Activated naive CD4-positive, alpha-beta T cell treated with anti-CD3 and anti-CD28 coated beads, Interleukin-2, amount 10 ng/mL, durations not matched to agents 7 days and 5 days (primary cell): ENCODE measurements around the gene HS3ST6.
"Not testable (repeated sequence)": the region's sequence is repeated elsewhere in the genome, so short reads cannot be mapped to it uniquely, and the experiment has no call there.

Source experiments
- CTCF ChIA-PET: fragments of 350-600 bp; sonication (Branson Sonifier 250); formaldehyde crosslinking; loops from one replicate; lab custom pipeline; 2021; ENCODE audit warnings: antibody characterized with exemption; lab: Charles Lee
- DNase-seq: peaks from one replicate; pipeline ENCODE4 v3.0.0-alpha.2; 2020
- H3K27ac Mint-ChIP-seq: one replicate; pipeline ENCODE4 v1.8.0; 2021; ENCODE audit warnings: mild to moderate bottlenecking, moderate library complexity, mixed read lengths
- H3K27me3 Mint-ChIP-seq: one replicate; pipeline ENCODE4 v1.8.0; 2021; ENCODE audit warnings: mild to moderate bottlenecking, mixed read lengths
- H3K36me3 Mint-ChIP-seq: one replicate; pipeline ENCODE4 v1.8.0; 2021; ENCODE audit warnings: mixed read lengths
- H3K4me1 Mint-ChIP-seq: one replicate; pipeline ENCODE4 v1.8.0; 2021; ENCODE audit warnings: mixed read lengths
- H3K4me3 Mint-ChIP-seq: one replicate; pipeline ENCODE4 v1.8.0; 2021; ENCODE audit warnings: mild to moderate bottlenecking, moderate library complexity, mixed read lengths
- H3K9me3 Mint-ChIP-seq: one replicate; pipeline ENCODE4 v1.8.0; 2021; ENCODE audit warnings: mixed read lengths

Gene HS3ST6

GRCh38 chr16:1899641-1900451, 18.4 kb downstream of the HS3ST6 start:
- H3K27ac Mint-ChIP-seq: no peak overlapping the region
- no peak overlapping the region for H3K4me3 Mint-ChIP-seq
- no peak for DNase-seq
- no peaks in the 10 kb centered on the region for H3K4me1 Mint-ChIP-seq
- CTCF ChIA-PET: no interaction called here
- no peaks in the 10 kb centered on the region for H3K36me3 Mint-ChIP-seq
- no peaks in the 10 kb centered on the region for H3K9me3 Mint-ChIP-seq
- peaks cover 18% of the 10 kb centered on the region for H3K27me3 Mint-ChIP-seq

DNA sequence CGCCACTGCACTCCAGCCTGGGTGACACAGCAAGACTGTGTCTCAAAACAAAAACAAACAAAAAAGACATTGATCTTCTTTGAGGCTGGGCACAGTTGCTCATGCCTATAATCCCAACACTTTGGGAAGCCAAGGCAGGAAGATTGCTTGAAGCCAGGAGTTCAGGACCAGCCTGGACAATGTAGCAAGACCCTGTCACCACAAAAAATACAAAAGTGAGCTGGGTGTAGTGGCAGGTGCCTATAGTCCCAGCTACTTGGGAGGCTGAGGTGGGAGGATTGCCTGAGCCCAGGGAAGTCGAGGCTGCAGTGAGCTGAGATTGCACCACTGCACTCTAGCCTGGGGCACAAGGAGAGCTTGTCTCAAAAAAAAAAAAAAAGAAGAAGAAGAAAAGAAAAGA, 20.5 kb downstream of the HS3ST6 start:
- peaks cover 13% of the 10 kb centered on the region for H3K27me3 Mint-ChIP-seq
- H3K4me3 Mint-ChIP-seq, H3K4me1 Mint-ChIP-seq, DNase-seq, H3K27ac Mint-ChIP-seq, H3K9me3 Mint-ChIP-seq, H3K36me3 Mint-ChIP-seq, CTCF ChIA-PET: not testable (repeated sequence)

- Mint-ChIP-seq H3K36me3 (no peaks in the 10 kb centered on the region), H3K4me3 (no peak overlapping the region), H3K27me3 (peaks cover 23% of the 10 kb centered on the region), H3K9me3 (no peaks in the 10 kb centered on the region), H3K27ac (no peak overlapping the region), H3K4me1 (no peaks in the 10 kb centered on the region)
- no peak for DNase-seq
- CTCF ChIA-PET: no interaction called here
Measured at GRCh38 chr16:1895949-1896675, 22.1 kb downstream of the HS3ST6 start.

GRCh38 chr16:1895068-1895467, 23.1 kb downstream of the HS3ST6 start:
- H3K27me3 Mint-ChIP-seq: peaks cover 24% of the 10 kb centered on the region
- no peaks in the 10 kb centered on the region for H3K9me3 Mint-ChIP-seq
- H3K27ac Mint-ChIP-seq: no peak overlapping the region
- H3K4me1 Mint-ChIP-seq: no peaks in the 10 kb centered on the region
- CTCF ChIA-PET: interaction anchor here (0.8 kb wide), 1 partner anchor 34 kb away, joined by 3 read pairs; no protein-coding TSS in a partner anchor
- no peak overlapping the region for H3K4me3 Mint-ChIP-seq
- no peaks in the 10 kb centered on the region for H3K36me3 Mint-ChIP-seq
- DNase-seq: no peak

DNA sequence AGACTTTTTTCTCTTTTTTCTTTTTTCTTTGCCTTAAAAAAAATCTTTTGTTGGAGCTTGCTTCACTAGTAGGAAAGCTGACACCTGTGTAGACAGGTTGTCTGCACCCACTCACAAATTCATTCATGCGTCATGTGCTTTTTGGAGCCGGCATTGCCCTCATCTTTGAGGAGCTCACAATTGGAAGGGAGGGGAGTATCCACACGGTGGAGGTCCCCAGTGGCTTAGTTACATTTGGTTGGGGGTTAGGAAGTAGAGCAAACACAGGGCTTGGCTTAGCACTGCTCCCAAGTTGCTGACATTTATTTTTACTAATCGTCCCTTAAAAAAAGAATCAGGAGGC, 27.5 kb downstream of the HS3ST6 start:
- peaks cover 28% of the 10 kb centered on the region for H3K27me3 Mint-ChIP-seq

GRCh38 chr16:1890024-1890707, 28.0 kb downstream of the HS3ST6 start:
- Mint-ChIP-seq H3K27ac (no peak overlapping the region), H3K27me3 (peaks cover 28% of the 10 kb centered on the region), H3K4me1 (no peaks in the 10 kb centered on the region), H3K4me3 (no peak overlapping the region), H3K36me3 (no peaks in the 10 kb centered on the region), H3K9me3 (no peaks in the 10 kb centered on the region)
- CTCF ChIA-PET: no interaction called here
- DNase-seq: no peak

More for the DNA sequence above, 27.5 kb downstream of the HS3ST6 start:
- Mint-ChIP-seq H3K27ac (no peak overlapping the region), H3K4me3 (no peak overlapping the region), H3K36me3 (no peaks in the 10 kb centered on the region), H3K4me1 (no peaks in the 10 kb centered on the region), H3K9me3 (no peaks in the 10 kb centered on the region)
- no peak for DNase-seq
- CTCF ChIA-PET: no interaction called here

GRCh38 chr16:1887711-1888354, 30.4 kb downstream of the HS3ST6 start:
- no peak for DNase-seq
- H3K9me3 Mint-ChIP-seq: no peaks in the 10 kb centered on the region
- no peaks in the 10 kb centered on the region for H3K36me3 Mint-ChIP-seq
- H3K27ac Mint-ChIP-seq: no peak overlapping the region
- H3K4me1 Mint-ChIP-seq: no peaks in the 10 kb centered on the region
- CTCF ChIA-PET: no interaction called here
- no peak overlapping the region for H3K4me3 Mint-ChIP-seq
- H3K27me3 Mint-ChIP-seq: peaks cover 27% of the 10 kb centered on the region

DNA sequence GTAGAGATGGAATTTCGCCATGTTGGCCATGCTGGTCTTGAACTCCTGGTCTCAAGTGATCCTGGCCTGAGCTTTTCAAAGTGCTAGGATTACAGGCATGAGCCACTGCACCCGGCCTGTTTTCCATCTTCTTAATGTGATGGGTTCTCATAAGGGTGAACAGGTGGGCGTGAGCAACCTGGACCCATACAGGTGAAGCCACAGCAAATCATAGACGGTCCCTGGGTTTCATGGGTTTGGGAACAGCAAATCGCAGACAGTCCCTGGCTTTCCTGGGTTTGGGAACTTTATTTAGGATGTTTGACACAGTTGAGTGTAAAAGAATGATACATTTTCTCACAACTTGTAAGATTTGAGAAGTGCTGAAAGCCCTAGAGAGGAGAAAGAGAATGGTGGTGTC, 33.3 kb downstream of the HS3ST6 start:
- H3K9me3 Mint-ChIP-seq: no peaks in the 10 kb centered on the region
- CTCF ChIA-PET: interaction anchor here (1.3 kb wide), 1 partner anchor 43 kb away, joined by 3 read pairs; no protein-coding TSS in a partner anchor
- no peak overlapping the region for H3K27ac Mint-ChIP-seq
- peaks cover 15% of the 10 kb centered on the region for H3K27me3 Mint-ChIP-seq
- H3K36me3 Mint-ChIP-seq: no peaks in the 10 kb centered on the region
- H3K4me3 Mint-ChIP-seq: no peak overlapping the region
- no peaks in the 10 kb centered on the region for H3K4me1 Mint-ChIP-seq
- DNase-seq: no peak

- Mint-ChIP-seq H3K27me3 (peaks cover 19% of the 10 kb centered on the region), H3K9me3 (no peaks in the 10 kb centered on the region)
Measured at GRCh38 chr16:1884155-1884760, 34.0 kb downstream of the HS3ST6 start.

GRCh38 chr16:1881172-1881571, 37.0 kb downstream of the HS3ST6 start:
- not testable (repeated sequence) for H3K9me3 Mint-ChIP-seq, DNase-seq
- CTCF ChIA-PET: interaction anchor here (0.6 kb wide), 1 partner anchor 66 kb away, joined by 5 read pairs; no protein-coding TSS in a partner anchor

More at GRCh38 chr16:1884155-1884760, 34.0 kb downstream of the HS3ST6 start:
- Mint-ChIP-seq H3K4me1 (no peaks in the 10 kb centered on the region), H3K36me3 (no peaks in the 10 kb centered on the region), H3K4me3 (no peak overlapping the region), H3K27ac (no peak overlapping the region)
- CTCF ChIA-PET: interaction anchor here (1.3 kb wide), 1 partner anchor 44 kb away, joined by 3 read pairs; no protein-coding TSS in a partner anchor
- DNase-seq: peak; percentile 32

GRCh38 chr16:1879477-1879876, 38.7 kb downstream of the HS3ST6 start:
- CTCF ChIA-PET: no interaction called here
- Mint-ChIP-seq H3K36me3 (no peaks in the 10 kb centered on the region), H3K9me3 (no peaks in the 10 kb centered on the region), H3K27me3 (peaks cover 25% of the 10 kb centered on the region), H3K27ac (no peak overlapping the region), H3K4me1 (no peaks in the 10 kb centered on the region), H3K4me3 (no peak overlapping the region)
- no peak for DNase-seq

More at GRCh38 chr16:1881172-1881571, 37.0 kb downstream of the HS3ST6 start:
- not testable (repeated sequence) for H3K4me1 Mint-ChIP-seq, H3K4me3 Mint-ChIP-seq, H3K36me3 Mint-ChIP-seq, H3K27ac Mint-ChIP-seq
- peaks cover 25% of the 10 kb centered on the region for H3K27me3 Mint-ChIP-seq

- no peaks in the 10 kb centered on the region for H3K9me3 Mint-ChIP-seq
- no peaks in the 10 kb centered on the region for H3K36me3 Mint-ChIP-seq
- CTCF ChIA-PET: interaction anchor here (1.2 kb wide), 1 partner anchor 14 kb away, joined by 3 read pairs; no protein-coding TSS in a partner anchor
- H3K27me3 Mint-ChIP-seq: peaks cover 32% of the 10 kb centered on the region
- H3K4me3 Mint-ChIP-seq: no peak overlapping the region
- no peak for DNase-seq
- H3K27ac Mint-ChIP-seq: no peak overlapping the region
- no peaks in the 10 kb centered on the region for H3K4me1 Mint-ChIP-seq
Measured at GRCh38 chr16:1878256-1878655, 40.0 kb downstream of the HS3ST6 start.

GRCh38 chr16:1877804-1878203, 40.4 kb downstream of the HS3ST6 start:
- H3K9me3 Mint-ChIP-seq: no peaks in the 10 kb centered on the region
- no peak for DNase-seq
- H3K27me3 Mint-ChIP-seq: peaks cover 37% of the 10 kb centered on the region
- CTCF ChIA-PET: interaction anchor here (1.2 kb wide), 1 partner anchor 13 kb away, joined by 3 read pairs; no protein-coding TSS in a partner anchor
- H3K4me3 Mint-ChIP-seq: no peak overlapping the region
- H3K36me3 Mint-ChIP-seq: no peaks in the 10 kb centered on the region
- no peaks in the 10 kb centered on the region for H3K4me1 Mint-ChIP-seq
- H3K27ac Mint-ChIP-seq: no peak overlapping the region
